Erythroblast (primary cell): ENCODE measurements around the gene SAMD10.

Experiments used
- GATA1 ChIP-seq: IDR thresholded peaks from 2 replicates; pipeline ENCODE4 v1.6.1; 2011; ENCODE audit warnings: low read depth, mild to moderate bottlenecking, control low read depth, low read length, moderate library complexity
- POLR2A ChIP-seq: IDR thresholded peaks from 2 replicates; pipeline ENCODE4 v1.6.1; 2011; ENCODE audit warnings: mild to moderate bottlenecking, low read length

- TF ChIP-seq POLR2A (no peak), GATA1 (no peak)
Measured at GRCh38 chr20:63963784-63964301, 15.6 kb downstream of the SAMD10 start.
